A549 (cell line): ENCODE measurements around the gene PYROXD2. TPM values are rescaled to one million over a fixed set of nuclear protein-coding genes. Genes with fewer than 3 reads are reported as not detected.

ENCODE experiments used
- ATAC-seq, 2 experiments: fragments of 200-7000 bp in 1 of 2; fragments of >200 bp in 1 of 2; cut with Nextera tagmentation in 1 of 2; cut with Tn5 transposase in 1 of 2; 3 replicates each; pipeline versions ENCODE4 v1.8.0 to v1.9.1; 2018 to 2020; ENCODE audit warnings: mild to moderate bottlenecking in 1 of 2, moderate library complexity in 1 of 2
- CTCF ChIA-PET: fragments of 300-600 bp; sonication (Branson Sonifier 250); formaldehyde crosslinking; extraction: SDS; loops from one replicate; lab custom pipeline; 2021; ENCODE audit warnings: antibody characterized with exemption, inconsistent platforms; lab: Yijun Ruan, JAX
- POLR2A ChIA-PET: fragments of 350-600 bp; formaldehyde crosslinking; extraction: SDS; loops from one replicate; lab custom pipeline; 2021; ENCODE audit warnings: antibody characterized with exemption, inconsistent platforms; lab: Yijun Ruan, JAX
- DNase-seq, 2 experiments: peaks; one replicate each; pipeline versions ENCODE4 v3.0.0 to v3.0.0-alpha.2; 2011 to 2016; ENCODE audit warnings: low read depth in 1 of 2, low spot score in 1 of 2
- FAIRE-seq: peaks from 2 replicates; lab custom pipeline; 2011; peaks lifted over from hg19 to GRCh38; lab: Jason Lieb, UNC
- H3K27ac ChIP-seq, 2 experiments: fragments of >200 bp; sonication (Bioruptor Twin); formaldehyde crosslinking; 3 replicates each; pipeline ENCODE4 v1.5.1; 2016 to 2017
- H3K4me1 ChIP-seq: fragments of >200 bp; sonication (Bioruptor Twin); formaldehyde crosslinking; 3 replicates; pipeline ENCODE4 v1.6.1; 2016
- H3K4me2 ChIP-seq: fragments of >200 bp; sonication (Bioruptor Twin); formaldehyde crosslinking; 3 replicates; pipeline ENCODE4 v1.6.1; 2016
- H3K4me3 ChIP-seq: fragments of >200 bp; sonication (Bioruptor Twin); formaldehyde crosslinking; 3 replicates; pipeline ENCODE4 v1.5.1; 2016
- H3K9me3 ChIP-seq: fragments of >200 bp; sonication (Bioruptor Twin); formaldehyde crosslinking; 3 replicates; pipeline ENCODE4 v1.6.1; 2016
- CEBPB ChIP-seq, 2 experiments: fragments of >200 bp in 1 of 2; sonication (Bioruptor Twin) in 1 of 2; formaldehyde crosslinking in 1 of 2; IDR thresholded peaks; 2 replicates each; pipeline ENCODE4 v1.6.1; 2012 to 2016
- CHD2 ChIP-seq: fragments of 150-350 bp; IDR thresholded peaks from 2 replicates; pipeline ENCODE4 v1.6.1; 2014; ENCODE audit warnings: low read length; ENCODE audit not compliant: partially characterized antibody
- FOSB ChIP-seq: fragments of 250-450 bp; sonication (Bioruptor Pico); IDR thresholded peaks from 2 replicates; pipeline ENCODE4 v1.5.0; 2020; ENCODE audit warnings: mild to moderate bottlenecking, moderate library complexity
- GATA3 ChIP-seq: IDR thresholded peaks from 2 replicates; pipeline ENCODE4 v1.6.1; 2012; ENCODE audit warnings: borderline replicate concordance
- JUN ChIP-seq, 2 experiments: fragments of >200 bp; sonication (Bioruptor Twin); formaldehyde crosslinking; IDR thresholded peaks; 2 replicates in 1 of 2; 3 replicates in 1 of 2; pipeline ENCODE4 v1.6.1; 2016 to 2017
- MAZ ChIP-seq: fragments of 150-350 bp; IDR thresholded peaks from 2 replicates; pipeline ENCODE4 v1.6.1; 2014; ENCODE audit warnings: antibody characterized with exemption, low read depth, low read length, borderline replicate concordance
- MYC ChIP-seq: IDR thresholded peaks from 2 replicates; pipeline ENCODE4 v1.6.1; 2012; ENCODE audit warnings: mild to moderate bottlenecking, inconsistent platforms, low read length, improper control_type of control experiment, borderline replicate concordance
- POLR2A ChIP-seq: IDR thresholded peaks from 2 replicates; pipeline ENCODE4 v1.6.1; 2012; ENCODE audit warnings: mild to moderate bottlenecking, low read length
- TP53 ChIP-seq: fragments of 250-450 bp; sonication (Bioruptor Pico); IDR thresholded peaks from 2 replicates; pipeline ENCODE4 v1.5.0; 2021; ENCODE audit warnings: mild to moderate bottlenecking, moderate library complexity
- WGBS: methylation state at CpG from one replicate; pipeline ENCODE4 v1.1.6; 2017; ENCODE audit errors: missing lambda C conversion rate; 5-methylcytosine and 5-hydroxymethylcytosine counted together
- polyA plus RNA-seq, 4 experiments: library from polyadenylated mRNA; depleted of rRNA in 3 of 4; stranded (reverse); fragments of >200 nt; fragmentation: RNase III in 1 of 4; extraction: RNeasy Plus Mini Kit Qiagen cat#74134 plus additional on column Dnase treatment in 1 of 4; gene quantifications; 2 replicates in 3 of 4; 3 replicates in 1 of 4; pipeline ENCODE4 v1.2.3, GENCODE V29; 2011 to 2017
- TF ChIP-seq, protein P1 (sequence below): IDR thresholded peaks from 2 replicates; pipeline ENCODE4 v1.6.1; 2012; ENCODE audit warnings: low read depth, borderline replicate concordance
- TF ChIP-seq, protein P2 (sequence below): fragments of >200 bp; sonication (Bioruptor Twin); formaldehyde crosslinking; IDR thresholded peaks from 3 replicates; pipeline ENCODE4 v1.6.1; 2016
- TF ChIP-seq, protein P3 (sequence below): fragments of 450-650 bp; IDR thresholded peaks from 2 replicates; pipeline ENCODE4 v1.6.1; 2014; ENCODE audit warnings: antibody characterized with exemption
- TF ChIP-seq, protein P4 (sequence below): fragments of 250-450 bp; sonication (Bioruptor Pico); IDR thresholded peaks from 2 replicates; pipeline ENCODE4 v1.5.0; 2020; ENCODE audit warnings: low read depth, mild to moderate bottlenecking, moderate library complexity
- TF ChIP-seq, protein P5 (sequence below): fragments of 150-350 bp; IDR thresholded peaks from 2 replicates; pipeline ENCODE4 v1.6.1; 2014; ENCODE audit warnings: low read depth, mild to moderate bottlenecking, low read length

PYROXD2 gene
- polyA plus RNA-seq, 2 of the 4 experiments (the other 2 are of a cell fraction), result 4.6 to 6.3 TPM

DNA sequence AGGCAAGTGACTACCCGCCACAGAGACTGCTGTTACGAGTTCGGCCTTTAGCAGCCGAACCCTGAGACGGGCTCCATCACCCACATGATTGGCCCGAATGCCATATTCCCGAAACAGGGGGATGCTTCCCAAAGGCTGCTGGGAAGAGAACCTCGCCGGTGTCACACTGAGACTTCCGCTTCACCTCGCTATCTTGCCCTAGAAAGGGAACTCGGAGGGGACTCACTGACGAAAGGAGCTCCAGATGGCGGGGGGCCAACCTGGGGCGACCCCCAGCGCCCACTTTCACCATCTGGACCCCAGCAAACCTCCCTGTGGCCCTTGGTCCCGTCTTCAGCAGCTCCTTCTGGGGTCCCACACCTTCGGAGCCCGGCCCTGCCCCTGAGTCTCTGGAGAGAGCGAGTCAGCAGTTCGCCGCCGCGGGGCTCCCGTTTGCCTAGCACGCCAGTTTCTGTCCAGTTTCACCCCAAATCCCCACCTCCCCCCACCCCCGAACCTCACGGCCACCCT, 31.2 kb upstream of the PYROXD2 start:
- ATAC-seq (peak; percentile 57 to 80), FAIRE-seq (no peak)
- 39% methylated on average over 26 of the region's 28 CpGs for WGBS
- H3K9me3 ChIP-seq, result peaks cover 9% of the 10 kb centered on the region; the same call in 2 of the 3 replicates
- CTCF ChIA-PET, result interaction anchor here (1.5 to 1.9 kb wide), 3 partner anchors 10 to 21 kb away, joined by 5 to 9 read pairs (median 5); no protein-coding TSS in a partner anchor
- H3K4me1 ChIP-seq, result peaks cover 3% of the 10 kb centered on the region; the same call in 1 of the 3 replicates
- no peak for TF ChIP-seq POLR2A
- TF ChIP-seq, protein P1, sequence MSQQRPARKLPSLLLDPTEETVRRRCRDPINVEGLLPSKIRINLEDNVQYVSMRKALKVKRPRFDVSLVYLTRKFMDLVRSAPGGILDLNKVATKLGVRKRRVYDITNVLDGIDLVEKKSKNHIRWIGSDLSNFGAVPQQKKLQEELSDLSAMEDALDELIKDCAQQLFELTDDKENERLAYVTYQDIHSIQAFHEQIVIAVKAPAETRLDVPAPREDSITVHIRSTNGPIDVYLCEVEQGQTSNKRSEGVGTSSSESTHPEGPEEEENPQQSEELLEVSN, result no peak
- TF ChIP-seq, all 56 proteins: peak for 0
- H3K27ac ChIP-seq, result peak overlapping the region; percentile 87 to 93
- POLR2A ChIA-PET, result interaction anchor here (1.0 kb wide), 1 partner anchor 14 kb away, joined by 3 read pairs; no protein-coding TSS in a partner anchor
- H3K4me2 ChIP-seq, result peak overlapping the region; percentile 79
- H3K4me3 ChIP-seq, result peak overlapping the region; percentile 72
- DNase-seq, result peak in 1 of 2 experiments; percentile 36

DNA sequence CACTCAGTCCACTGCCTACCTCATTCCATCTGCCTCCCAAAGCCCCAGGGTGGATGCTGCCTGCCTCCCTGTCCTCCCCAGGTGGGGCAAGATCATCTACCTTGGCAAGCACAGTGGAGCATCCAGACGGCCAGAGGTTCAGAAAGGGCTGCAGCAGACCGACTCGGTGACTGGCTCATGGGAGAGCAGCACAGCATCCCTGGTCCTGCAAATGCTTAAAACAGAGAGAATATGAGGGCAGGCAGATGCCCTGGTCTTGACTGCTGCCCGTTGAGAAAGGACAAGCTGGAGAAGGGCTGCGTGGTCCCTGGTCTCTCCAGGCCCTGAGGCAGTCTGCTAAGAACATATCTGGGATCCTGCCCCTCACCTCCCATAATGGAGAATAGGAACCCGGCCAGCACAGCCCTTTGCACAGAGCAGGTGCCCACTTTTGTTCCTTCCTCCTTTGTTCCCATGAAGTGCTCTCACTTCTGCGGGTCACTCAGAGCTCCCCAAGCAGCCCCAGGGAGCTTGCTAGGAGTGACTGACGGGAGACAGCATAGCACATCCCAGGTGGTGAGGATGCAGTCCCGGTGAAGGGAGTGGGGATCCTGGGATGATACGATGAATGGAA, 30.3 kb upstream of the PYROXD2 start:
- H3K4me1 ChIP-seq, result peaks cover 3% of the 10 kb centered on the region; the same call in 1 of the 3 replicates
- no peak for FAIRE-seq
- peaks cover 9% of the 10 kb centered on the region; the same call in 2 of the 3 replicates for H3K9me3 ChIP-seq
- WGBS, result 90% methylated on average over 10 of the region's 10 CpGs
- ChIA-PET POLR2A (no interaction called here), CTCF (interaction anchor here (1.5 to 1.9 kb wide), 3 partner anchors 9 to 22 kb away, joined by 5 to 9 read pairs (median 5); no protein-coding TSS in a partner anchor)
- no peak for DNase-seq
- ATAC-seq, result peak in 1 of 2 experiments; percentile 4; a peak in 1 of 6 replicates
- H3K27ac ChIP-seq, result no peak overlapping the region; a peak in 1 of 6 replicates
- peak overlapping the region; percentile 79 for H3K4me2 ChIP-seq
- H3K4me3 ChIP-seq, result no peak overlapping the region; the same call in 2 of the 3 replicates
- TF ChIP-seq, protein P2, sequence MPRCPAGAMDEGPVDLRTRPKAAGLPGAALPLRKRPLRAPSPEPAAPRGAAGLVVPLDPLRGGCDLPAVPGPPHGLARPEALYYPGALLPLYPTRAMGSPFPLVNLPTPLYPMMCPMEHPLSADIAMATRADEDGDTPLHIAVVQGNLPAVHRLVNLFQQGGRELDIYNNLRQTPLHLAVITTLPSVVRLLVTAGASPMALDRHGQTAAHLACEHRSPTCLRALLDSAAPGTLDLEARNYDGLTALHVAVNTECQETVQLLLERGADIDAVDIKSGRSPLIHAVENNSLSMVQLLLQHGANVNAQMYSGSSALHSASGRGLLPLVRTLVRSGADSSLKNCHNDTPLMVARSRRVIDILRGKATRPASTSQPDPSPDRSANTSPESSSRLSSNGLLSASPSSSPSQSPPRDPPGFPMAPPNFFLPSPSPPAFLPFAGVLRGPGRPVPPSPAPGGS, result no peak
- TF ChIP-seq JUN (IDR thresholded peaks at IDR 0.05) (no peak), CHD2 (no peak), MYC (no peak), TP53 (CRISPR knock-in tag) (no peak), FOSB (CRISPR knock-in tag) (no peak), CEBPB (IDR thresholded peaks at IDR 0.05) (no peak), GATA3 (no peak), MAZ (no peak)
- TF ChIP-seq, protein P3, sequence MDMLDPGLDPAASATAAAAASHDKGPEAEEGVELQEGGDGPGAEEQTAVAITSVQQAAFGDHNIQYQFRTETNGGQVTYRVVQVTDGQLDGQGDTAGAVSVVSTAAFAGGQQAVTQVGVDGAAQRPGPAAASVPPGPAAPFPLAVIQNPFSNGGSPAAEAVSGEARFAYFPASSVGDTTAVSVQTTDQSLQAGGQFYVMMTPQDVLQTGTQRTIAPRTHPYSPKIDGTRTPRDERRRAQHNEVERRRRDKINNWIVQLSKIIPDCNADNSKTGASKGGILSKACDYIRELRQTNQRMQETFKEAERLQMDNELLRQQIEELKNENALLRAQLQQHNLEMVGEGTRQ, result no peak
- TF ChIP-seq, protein P4, sequence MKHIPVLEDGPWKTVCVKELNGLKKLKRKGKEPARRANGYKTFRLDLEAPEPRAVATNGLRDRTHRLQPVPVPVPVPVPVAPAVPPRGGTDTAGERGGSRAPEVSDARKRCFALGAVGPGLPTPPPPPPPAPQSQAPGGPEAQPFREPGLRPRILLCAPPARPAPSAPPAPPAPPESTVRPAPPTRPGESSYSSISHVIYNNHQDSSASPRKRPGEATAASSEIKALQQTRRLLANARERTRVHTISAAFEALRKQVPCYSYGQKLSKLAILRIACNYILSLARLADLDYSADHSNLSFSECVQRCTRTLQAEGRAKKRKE, result no peak
- TF ChIP-seq, protein P1, result no peak
- TF ChIP-seq, protein P5, sequence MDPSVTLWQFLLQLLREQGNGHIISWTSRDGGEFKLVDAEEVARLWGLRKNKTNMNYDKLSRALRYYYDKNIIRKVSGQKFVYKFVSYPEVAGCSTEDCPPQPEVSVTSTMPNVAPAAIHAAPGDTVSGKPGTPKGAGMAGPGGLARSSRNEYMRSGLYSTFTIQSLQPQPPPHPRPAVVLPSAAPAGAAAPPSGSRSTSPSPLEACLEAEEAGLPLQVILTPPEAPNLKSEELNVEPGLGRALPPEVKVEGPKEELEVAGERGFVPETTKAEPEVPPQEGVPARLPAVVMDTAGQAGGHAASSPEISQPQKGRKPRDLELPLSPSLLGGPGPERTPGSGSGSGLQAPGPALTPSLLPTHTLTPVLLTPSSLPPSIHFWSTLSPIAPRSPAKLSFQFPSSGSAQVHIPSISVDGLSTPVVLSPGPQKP, result no peak
